Effector memory CD8-positive, alpha-beta T cell (primary cell): ENCODE data around the gene ZDHHC14.
"Not testable (repeated sequence)": the region's sequence is repeated elsewhere in the genome, so short reads cannot be mapped to it uniquely, and the experiment has no call there.

Experiments
- ATAC-seq: fragments of 150-1000 bp; cut with Tn5 transposase; replicated peaks from 2 replicates; pipeline ENCODE4 v1.10.0; 2021; ENCODE audit warnings: mild to moderate bottlenecking, moderate library complexity
- DNase-seq, 3 experiments: peaks; one replicate each; pipeline ENCODE4 v3.0.0; 2021
- H3K27ac Mint-ChIP-seq, 2 donors: one replicate each; pipeline ENCODE4 v1.8.0; 2022; ENCODE audit warnings: mild to moderate bottlenecking in 2 of 2, mixed read lengths in 2 of 2, moderate library complexity in 2 of 2
- H3K27me3 Mint-ChIP-seq, 2 donors: one replicate each; pipeline ENCODE4 v1.8.0; 2022; ENCODE audit warnings: mixed read lengths in 2 of 2
- H3K36me3 Mint-ChIP-seq: one replicate; pipeline ENCODE4 v1.8.0; 2022; ENCODE audit warnings: mild to moderate bottlenecking, moderate library complexity, mixed read lengths; ENCODE audit not compliant: insufficient read depth
- H3K4me1 Mint-ChIP-seq, 2 donors: one replicate each; pipeline ENCODE4 v1.8.0; 2022; ENCODE audit warnings: low read depth in 2 of 2, mixed read lengths in 2 of 2
- H3K4me3 Mint-ChIP-seq, 2 donors: one replicate each; pipeline ENCODE4 v1.8.0; 2022; ENCODE audit warnings: mild to moderate bottlenecking in 2 of 2, mixed read lengths in 2 of 2, moderate library complexity in 2 of 2
- H3K9me3 Mint-ChIP-seq, 2 donors: one replicate each; pipeline ENCODE4 v1.8.0; 2022; ENCODE audit warnings: mixed read lengths in 2 of 2

The ZDHHC14 gene

DNA sequence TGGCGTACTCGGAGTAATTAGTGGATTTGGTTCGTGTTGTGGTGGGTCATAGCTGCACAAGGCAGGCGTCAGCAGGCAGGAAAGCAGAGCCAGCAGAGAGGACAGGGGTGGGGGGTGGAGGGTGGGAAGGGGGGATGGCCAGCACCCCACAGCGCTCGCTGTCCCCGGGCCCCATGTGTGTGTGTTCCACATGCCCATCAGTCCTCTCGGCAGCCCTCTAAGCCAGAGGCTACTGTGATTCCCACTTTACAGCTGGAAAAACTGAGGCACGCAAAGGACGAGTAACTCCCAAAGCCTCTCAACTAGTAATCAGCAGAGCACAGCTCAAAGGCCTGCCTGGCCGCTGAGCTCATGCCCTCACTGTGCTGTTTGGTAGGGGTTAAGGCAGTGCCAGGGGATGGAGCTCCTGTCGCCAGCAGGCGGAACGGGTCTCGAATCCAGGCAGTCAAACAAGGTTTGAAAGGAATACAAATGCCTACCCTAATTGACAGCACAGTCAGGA lies 175.2 kb downstream of the ZDHHC14 start:
- H3K36me3 Mint-ChIP-seq = no peaks in the 10 kb centered on the region
- H3K4me1 Mint-ChIP-seq = peaks cover 33 to 38% of the 10 kb centered on the region in 2 donors
- no peaks in the 10 kb centered on the region for H3K27me3 Mint-ChIP-seq
- H3K27ac Mint-ChIP-seq = peak overlapping the region; percentile 81 to 84
- no peaks in the 10 kb centered on the region for H3K9me3 Mint-ChIP-seq
- peak overlapping the region in 1 of 2 donors; percentile 50 for H3K4me3 Mint-ChIP-seq
- no peak for ATAC-seq
- no peak for DNase-seq

- peak overlapping the region in 1 of 2 donors; percentile 50 for H3K4me3 Mint-ChIP-seq
- DNase-seq = no peak
- peak overlapping the region; percentile 59 to 81 for H3K27ac Mint-ChIP-seq
- no peak for ATAC-seq
- no peaks in the 10 kb centered on the region for H3K27me3 Mint-ChIP-seq
- H3K9me3 Mint-ChIP-seq = no peaks in the 10 kb centered on the region
- H3K36me3 Mint-ChIP-seq = no peaks in the 10 kb centered on the region
- peaks cover 33 to 39% of the 10 kb centered on the region in 2 donors for H3K4me1 Mint-ChIP-seq
These were observed 175.9 kb downstream of the ZDHHC14 start for GRCh38 chr6:157556671-157557430.

GRCh38 chr6:157557559-157557958 lies 176.6 kb downstream of the ZDHHC14 start:
- Mint-ChIP-seq H3K27me3 (no peaks in the 10 kb centered on the region), H3K4me1 (peaks cover 37 to 42% of the 10 kb centered on the region in 2 donors), H3K9me3 (no peaks in the 10 kb centered on the region), H3K36me3 (no peaks in the 10 kb centered on the region), H3K4me3 (no peak overlapping the region), H3K27ac (peak overlapping the region in 1 of 2 donors; percentile 59)
- no peak for DNase-seq
- ATAC-seq = no peak

GRCh38 chr6:157558049-157558448 lies 177.1 kb downstream of the ZDHHC14 start:
- Mint-ChIP-seq H3K4me3 (no peak overlapping the region), H3K4me1 (peaks cover 41 to 45% of the 10 kb centered on the region in 2 donors), H3K27ac (peak overlapping the region in 1 of 2 donors; percentile 39), H3K9me3 (no peaks in the 10 kb centered on the region), H3K27me3 (no peaks in the 10 kb centered on the region), H3K36me3 (no peaks in the 10 kb centered on the region)
- DNase-seq (no peak), ATAC-seq (no peak)

DNA sequence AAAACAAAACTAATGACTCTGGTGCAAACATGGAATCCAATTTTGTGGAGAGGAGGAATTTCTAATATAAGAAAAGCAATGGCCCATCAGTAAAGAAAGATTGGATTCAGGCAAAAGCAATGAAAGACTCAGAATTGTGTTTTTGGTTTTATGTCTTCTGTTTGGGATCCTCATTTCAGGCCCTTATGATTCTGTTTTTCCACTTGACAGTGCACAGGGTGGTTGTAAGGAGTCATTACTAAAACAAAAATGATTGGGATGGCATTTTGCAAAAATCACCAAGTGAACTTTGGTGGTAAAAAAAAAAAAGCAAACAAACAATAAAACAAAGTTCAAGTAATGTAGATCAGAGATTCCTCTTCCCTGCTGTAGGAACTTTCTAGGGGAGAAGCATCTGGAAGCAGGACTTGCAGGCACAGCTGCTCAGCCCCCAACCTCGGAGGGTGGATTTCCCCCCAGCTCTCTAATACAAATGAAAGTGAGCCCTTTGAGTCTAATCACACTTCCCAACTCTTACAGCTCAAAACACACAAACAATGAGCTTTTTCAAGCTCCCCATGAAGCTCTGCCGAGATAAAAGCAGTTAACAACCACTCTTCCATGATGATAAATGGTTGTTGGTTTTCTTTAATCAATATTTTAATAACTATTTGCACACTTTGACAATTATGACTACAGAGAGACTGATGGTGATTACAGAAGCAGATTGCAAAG lies 177.7 kb downstream of the ZDHHC14 start:
- ATAC-seq (no peak), DNase-seq (no peak)
- peak overlapping the region in 1 of 2 donors; percentile 39 for H3K27ac Mint-ChIP-seq
- H3K9me3 Mint-ChIP-seq = no peaks in the 10 kb centered on the region
- peaks cover 45 to 50% of the 10 kb centered on the region in 2 donors for H3K4me1 Mint-ChIP-seq
- H3K4me3 Mint-ChIP-seq = no peak overlapping the region
- H3K36me3 Mint-ChIP-seq = no peaks in the 10 kb centered on the region
- no peaks in the 10 kb centered on the region for H3K27me3 Mint-ChIP-seq

DNA sequence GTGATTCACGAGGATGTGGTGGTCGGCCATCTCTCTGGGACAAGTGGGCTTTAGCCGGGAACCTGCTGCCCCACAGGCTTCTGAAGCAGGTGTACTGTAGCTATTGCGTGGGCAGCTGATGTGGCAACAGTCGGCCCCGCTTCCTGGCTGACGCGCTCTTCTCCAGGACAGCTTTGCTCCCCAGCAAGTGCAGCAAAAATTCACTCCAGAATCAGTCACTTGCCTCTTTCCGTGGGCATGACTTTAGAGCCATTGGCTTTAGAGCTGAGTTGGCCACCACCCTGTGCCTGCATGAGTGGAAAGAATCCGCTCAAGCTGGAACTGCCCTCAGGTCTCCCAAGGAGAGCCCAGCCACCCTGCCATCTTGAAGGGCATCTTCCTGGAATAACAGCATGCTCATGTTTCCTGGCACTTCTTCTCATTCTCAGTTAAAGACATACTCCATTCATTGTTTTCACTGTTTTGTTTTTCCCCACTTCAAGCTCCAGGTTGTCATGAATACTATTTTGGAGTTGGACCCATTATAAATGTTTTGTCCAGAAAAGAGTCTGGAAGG lies 178.3 kb downstream of the ZDHHC14 start:
- Mint-ChIP-seq H3K27ac (peak overlapping the region in 1 of 2 donors; percentile 28), H3K36me3 (no peaks in the 10 kb centered on the region), H3K27me3 (no peaks in the 10 kb centered on the region), H3K9me3 (no peaks in the 10 kb centered on the region), H3K4me3 (no peak overlapping the region), H3K4me1 (peaks cover 47 to 55% of the 10 kb centered on the region in 2 donors)
- ATAC-seq (no peak), DNase-seq (no peak)

GRCh38 chr6:157560063-157560462 lies 179.1 kb downstream of the ZDHHC14 start:
- not testable (repeated sequence) for H3K36me3 Mint-ChIP-seq, H3K9me3 Mint-ChIP-seq, H3K4me3 Mint-ChIP-seq, DNase-seq, ATAC-seq, H3K27me3 Mint-ChIP-seq
- peaks cover 47 to 55% of the 10 kb centered on the region in 2 donors for H3K4me1 Mint-ChIP-seq
- peak overlapping the region in 1 of 2 donors; percentile 28 for H3K27ac Mint-ChIP-seq

DNA sequence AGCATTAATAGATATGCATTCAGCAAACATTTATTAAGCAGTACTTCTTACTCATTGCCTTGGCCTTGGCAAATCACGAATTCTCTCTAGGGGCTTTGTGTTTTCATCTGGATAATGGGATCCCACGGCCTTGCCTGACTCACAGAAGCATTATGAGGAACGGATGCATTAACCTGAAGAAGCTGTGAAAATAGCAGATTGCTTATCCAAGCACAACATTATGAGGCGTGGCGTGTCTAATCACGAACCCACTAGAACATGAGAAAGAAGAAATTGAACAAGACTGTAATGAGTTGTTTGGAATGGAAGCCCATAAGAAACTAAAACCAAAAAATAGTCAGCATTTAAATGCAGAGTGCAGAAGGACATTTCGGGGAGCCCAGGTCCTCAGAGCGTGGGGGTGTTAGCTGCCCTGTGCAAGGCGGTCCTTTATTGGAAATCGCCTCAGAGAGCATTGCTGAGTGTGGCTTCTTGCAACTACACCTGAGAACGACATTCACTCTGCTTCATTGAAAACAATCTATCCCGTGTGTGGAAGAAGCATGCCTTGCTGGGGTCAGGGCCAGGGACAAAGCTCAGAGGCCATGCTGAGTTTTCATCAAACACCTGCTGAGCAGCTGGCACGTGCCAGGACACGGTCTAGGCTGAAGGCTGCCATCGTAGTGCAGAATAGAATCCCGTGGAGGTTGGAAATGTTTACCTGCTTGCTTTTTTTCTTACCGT lies 179.9 kb downstream of the ZDHHC14 start:
- peak overlapping the region in 1 of 2 donors; percentile 72 for H3K27ac Mint-ChIP-seq
- H3K9me3 Mint-ChIP-seq = no peaks in the 10 kb centered on the region
- ATAC-seq (no peak), DNase-seq (no peak)
- H3K4me3 Mint-ChIP-seq = peak overlapping the region in 1 of 2 donors; percentile 79
- H3K36me3 Mint-ChIP-seq = no peaks in the 10 kb centered on the region
- H3K27me3 Mint-ChIP-seq = no peaks in the 10 kb centered on the region
- peaks cover 45 to 52% of the 10 kb centered on the region in 2 donors for H3K4me1 Mint-ChIP-seq

DNA sequence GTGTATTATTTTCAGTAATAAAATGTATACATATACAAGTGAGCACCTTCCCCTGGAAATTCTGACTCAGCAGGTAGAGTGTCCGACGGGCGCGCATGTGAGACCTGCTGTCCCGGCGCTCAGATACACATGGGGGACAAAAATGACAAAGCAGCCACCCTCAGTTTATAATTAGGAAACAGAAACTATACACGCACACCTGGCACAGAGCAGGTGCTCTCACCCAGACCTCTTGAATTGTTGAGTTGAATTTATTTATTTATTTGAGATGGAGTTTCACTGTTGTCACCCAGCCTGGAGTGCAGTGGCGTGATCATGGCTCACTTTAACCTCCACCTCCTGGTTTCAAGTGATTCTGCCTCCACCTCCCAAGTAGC lies 180.4 kb downstream of the ZDHHC14 start:
- Mint-ChIP-seq H3K4me3 (peak overlapping the region; percentile 69 to 79), H3K27ac (peak overlapping the region; percentile 72 to 86), H3K9me3 (no peaks in the 10 kb centered on the region), H3K27me3 (no peaks in the 10 kb centered on the region), H3K36me3 (no peaks in the 10 kb centered on the region), H3K4me1 (peaks cover 43 to 51% of the 10 kb centered on the region in 2 donors)
- no peak for DNase-seq
- peak; percentile 8 for ATAC-seq

- ATAC-seq (peak; percentile 67), DNase-seq (no peak)
- peaks cover 36 to 43% of the 10 kb centered on the region in 2 donors for H3K4me1 Mint-ChIP-seq
- peak overlapping the region; percentile 69 to 79 for H3K4me3 Mint-ChIP-seq
- H3K27me3 Mint-ChIP-seq = no peaks in the 10 kb centered on the region
- H3K36me3 Mint-ChIP-seq = no peaks in the 10 kb centered on the region
- peak overlapping the region; percentile 72 to 86 for H3K27ac Mint-ChIP-seq
- no peaks in the 10 kb centered on the region for H3K9me3 Mint-ChIP-seq
These were observed 181.2 kb downstream of the ZDHHC14 start for GRCh38 chr6:157561929-157562810.

GRCh38 chr6:157562997-157563396 lies 182.0 kb downstream of the ZDHHC14 start:
- Mint-ChIP-seq H3K4me1 (peaks cover 34 to 36% of the 10 kb centered on the region in 2 donors), H3K27ac (peak overlapping the region in 1 of 2 donors; percentile 78), H3K9me3 (no peaks in the 10 kb centered on the region), H3K36me3 (no peaks in the 10 kb centered on the region), H3K4me3 (peak overlapping the region in 1 of 2 donors; percentile 46), H3K27me3 (no peaks in the 10 kb centered on the region)
- DNase-seq (no peak), ATAC-seq (no peak)

DNA sequence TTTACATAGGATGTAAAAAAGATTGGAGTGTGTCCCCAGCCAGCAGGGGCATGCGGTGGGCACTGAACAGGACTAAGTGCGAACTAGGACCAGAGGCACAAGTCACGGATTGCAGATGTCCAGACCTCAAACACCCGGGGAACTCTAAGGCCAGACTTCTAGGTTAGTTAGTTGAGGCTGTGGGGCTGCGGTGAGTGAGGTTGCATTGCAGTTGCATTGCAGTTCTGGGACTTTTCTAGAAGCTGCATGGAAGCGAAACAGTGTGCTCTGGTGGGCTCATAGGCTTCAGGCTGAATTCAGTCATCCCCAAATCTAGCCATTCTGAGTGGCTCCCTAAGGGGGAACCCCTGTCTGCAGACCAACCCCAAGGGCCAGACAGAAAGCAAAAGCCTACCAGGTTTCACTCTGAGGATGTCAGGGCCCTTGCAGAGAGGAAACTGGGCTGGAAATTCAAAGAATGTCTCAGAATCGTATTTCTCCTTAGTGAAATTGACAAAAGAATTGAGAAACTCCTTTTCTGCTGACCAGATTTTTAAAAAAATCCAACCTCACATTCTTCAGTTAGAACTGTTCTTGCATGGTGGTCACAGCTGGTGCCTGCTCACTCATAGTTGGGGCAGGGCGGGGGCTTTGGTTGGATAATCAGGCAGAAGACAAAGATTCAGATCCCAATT lies 182.8 kb downstream of the ZDHHC14 start:
- Mint-ChIP-seq H3K27ac (peak overlapping the region; percentile 10 to 78), H3K9me3 (no peaks in the 10 kb centered on the region), H3K4me3 (peak overlapping the region in 1 of 2 donors; percentile 46), H3K27me3 (no peaks in the 10 kb centered on the region), H3K36me3 (no peaks in the 10 kb centered on the region), H3K4me1 (peaks cover 31 to 36% of the 10 kb centered on the region in 2 donors)
- ATAC-seq = peak; percentile 48
- DNase-seq = no peak
